Adipocyte (in vitro differentiated cells): ENCODE measurements around the gene KIF1A.
"Not testable (repeated sequence)": the region's sequence is repeated elsewhere in the genome, so short reads cannot be mapped to it uniquely, and the experiment has no call there.

ENCODE experiments used
- DNase-seq: peaks from one replicate; pipeline ENCODE4 v3.0.0-alpha.2; 2015; ENCODE audit warnings: low read depth
- H3K27me3 ChIP-seq: replicated peaks from 2 replicates; pipeline ENCODE4 v1.7.0; 2013; ENCODE audit warnings: mild to moderate bottlenecking, low read length, moderate library complexity; ENCODE audit not compliant: control insufficient read depth, insufficient read depth
- H3K36me3 ChIP-seq: 2 replicates; pipeline ENCODE4 v1.7.0; 2013; ENCODE audit warnings: low read length, mild to moderate bottlenecking, moderate library complexity; ENCODE audit not compliant: control insufficient read depth, insufficient read depth, severe bottlenecking
- H3K4me1 ChIP-seq: 2 replicates; pipeline ENCODE4 v1.7.0; 2013; ENCODE audit warnings: mild to moderate bottlenecking, low read length, moderate library complexity; ENCODE audit not compliant: control insufficient read depth, insufficient read depth
- H3K4me3 ChIP-seq: 2 replicates; pipeline ENCODE4 v1.7.0; 2013; ENCODE audit warnings: mild to moderate bottlenecking, low read length, moderate library complexity
- H3K9ac ChIP-seq: 2 replicates; pipeline ENCODE4 v1.7.0; 2013; ENCODE audit warnings: mild to moderate bottlenecking, low read length, moderate library complexity
- H3K9me3 ChIP-seq: 2 replicates; pipeline ENCODE4 v1.7.0; 2013; ENCODE audit warnings: mild to moderate bottlenecking, low read length, moderate library complexity; ENCODE audit not compliant: control insufficient read depth

KIF1A gene

DNA sequence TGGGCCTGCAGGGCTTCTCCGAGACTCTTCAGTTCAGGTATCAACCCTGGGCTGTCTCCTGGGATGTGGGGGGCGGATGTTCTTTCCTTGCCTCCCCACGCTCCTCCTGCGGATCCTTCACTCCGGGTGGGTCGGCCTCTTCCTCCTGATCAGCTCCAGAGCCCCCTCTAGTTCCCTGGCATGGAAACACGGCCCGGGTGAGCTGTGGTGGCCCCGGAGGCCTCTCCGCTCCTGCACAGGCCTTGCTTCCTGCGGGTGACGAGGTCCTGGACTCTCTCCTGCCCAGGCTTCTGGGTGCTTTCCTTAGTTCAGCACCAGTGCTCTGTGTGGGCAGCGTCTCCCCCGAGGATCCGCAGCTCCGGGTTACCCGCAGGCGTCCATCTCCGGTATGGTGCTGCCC lies 124.4 kb downstream of the KIF1A start:
- H3K9me3 ChIP-seq, H3K4me1 ChIP-seq, H3K4me3 ChIP-seq, H3K36me3 ChIP-seq, DNase-seq, H3K9ac ChIP-seq, H3K27me3 ChIP-seq: not testable (repeated sequence)

DNA sequence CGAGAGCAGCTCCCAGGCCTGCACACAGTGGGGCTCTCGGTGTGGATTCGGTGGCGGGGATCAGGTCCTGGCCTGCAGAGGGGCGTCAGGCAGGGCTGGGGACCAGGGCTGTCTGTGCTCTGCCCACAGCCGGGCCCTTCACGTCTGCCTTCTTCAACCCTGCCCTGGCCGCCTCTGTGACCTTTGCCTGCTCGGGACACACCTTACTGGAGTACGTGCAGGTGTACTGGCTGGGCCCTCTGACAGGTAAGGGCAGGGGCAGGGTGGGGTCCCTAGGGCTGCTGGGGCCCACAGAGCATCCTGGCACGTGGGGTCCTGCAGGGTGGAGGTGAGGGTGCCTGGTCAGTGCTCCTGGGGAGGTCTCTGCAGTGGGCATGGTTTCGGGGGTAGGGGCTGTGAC lies 125.7 kb downstream of the KIF1A start:
- not testable (repeated sequence) for H3K36me3 ChIP-seq, H3K9ac ChIP-seq, H3K9me3 ChIP-seq, DNase-seq, H3K4me3 ChIP-seq, H3K4me1 ChIP-seq, H3K27me3 ChIP-seq

DNA sequence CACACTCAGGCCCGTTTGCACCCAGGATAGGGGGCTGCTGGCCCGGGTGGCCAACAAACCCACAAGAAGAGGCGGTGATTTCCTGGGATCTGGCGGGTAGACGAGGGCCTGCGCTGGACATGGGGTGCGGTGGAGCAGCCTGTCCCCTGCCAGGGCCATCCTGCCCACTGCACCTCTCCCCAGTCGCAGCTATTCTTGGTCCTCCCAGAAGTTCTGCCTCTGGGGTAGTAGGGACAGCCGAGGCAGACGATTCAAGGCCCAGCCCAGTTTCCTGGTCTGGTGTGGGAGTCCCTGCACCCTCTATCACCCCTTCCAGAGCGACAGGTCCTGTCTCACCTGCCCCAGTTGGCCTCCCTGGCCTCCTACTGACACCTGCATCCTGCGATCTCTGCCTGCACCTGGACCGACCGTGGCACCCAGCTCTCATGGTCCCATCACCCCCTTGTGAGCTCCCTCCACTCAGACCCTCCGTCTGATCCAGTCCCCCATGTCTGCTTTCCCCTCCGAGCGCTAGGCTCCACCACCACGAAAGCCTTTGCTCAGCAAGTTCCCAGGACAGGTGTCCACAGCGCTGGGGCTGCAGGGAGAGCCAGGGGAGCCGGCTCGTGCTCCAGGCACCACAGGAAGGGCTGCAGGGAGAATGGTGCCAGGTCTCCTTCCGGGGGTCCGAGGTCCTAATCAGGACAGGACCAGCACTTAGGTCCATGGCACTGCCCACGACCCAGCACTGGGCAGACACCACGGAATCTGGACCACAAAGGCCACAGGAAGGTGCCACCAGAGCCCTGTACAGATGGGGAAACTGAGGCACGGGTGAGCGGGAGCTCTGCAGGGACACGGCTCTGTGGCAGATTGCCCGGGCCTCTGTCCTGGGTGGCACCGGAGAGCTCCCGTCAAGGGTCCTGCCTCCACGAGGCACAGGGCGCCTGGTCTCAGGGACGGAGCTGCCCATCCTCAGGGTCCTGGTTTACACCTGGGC lies 127.1 kb downstream of the KIF1A start:
- DNase-seq, H3K9me3 ChIP-seq, H3K9ac ChIP-seq, H3K36me3 ChIP-seq, H3K4me3 ChIP-seq, H3K27me3 ChIP-seq, H3K4me1 ChIP-seq: not testable (repeated sequence)

DNA sequence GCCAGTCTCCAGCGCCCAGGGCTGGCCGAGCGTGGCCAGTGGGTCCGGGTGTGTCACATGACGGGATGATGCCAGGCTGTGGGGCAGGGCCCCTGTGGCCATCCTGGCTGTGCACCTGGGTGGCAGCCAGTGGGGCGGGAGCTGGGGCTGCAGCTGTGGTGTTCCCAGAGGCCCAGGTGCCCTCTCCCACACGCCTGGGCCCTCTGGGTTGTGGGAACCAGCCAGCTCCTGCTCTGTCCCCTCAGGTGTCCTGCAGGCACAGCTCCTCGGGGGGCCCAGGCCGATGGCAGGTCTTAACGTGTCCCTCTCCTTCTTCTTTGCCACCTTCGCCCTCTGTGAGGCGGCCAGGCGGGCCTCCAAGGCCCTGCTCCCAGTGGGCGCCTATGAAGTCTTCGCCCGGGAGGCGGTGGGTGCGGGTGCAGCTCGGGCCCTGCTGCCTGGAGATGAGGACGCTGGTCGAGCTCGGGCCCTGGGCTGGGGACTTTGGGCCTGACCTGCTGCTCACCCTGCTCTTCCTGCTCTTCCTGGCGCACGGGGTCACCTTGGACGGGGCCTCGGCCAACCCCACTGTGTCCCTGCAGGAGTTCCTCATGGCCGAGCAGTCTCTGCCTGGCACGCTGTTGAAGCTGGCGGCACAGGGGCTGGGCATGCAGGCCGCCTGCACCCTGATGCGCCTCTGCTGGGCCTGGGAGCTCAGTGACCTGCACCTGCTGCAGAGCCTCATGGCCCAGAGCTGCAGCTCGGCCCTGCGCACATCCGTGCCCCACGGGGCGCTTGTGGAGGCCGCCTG lies 128.2 kb downstream of the KIF1A start, which contains the start of gene AQP12A:
TSS of gene AQP12A (plus strand) at position 236 of the 790 bp plus-strand sequence. CDS start at position 284, 48 bp downstream.
- not testable (repeated sequence) for H3K4me1 ChIP-seq, H3K9ac ChIP-seq, H3K9me3 ChIP-seq, DNase-seq, H3K4me3 ChIP-seq, H3K36me3 ChIP-seq, H3K27me3 ChIP-seq

DNA sequence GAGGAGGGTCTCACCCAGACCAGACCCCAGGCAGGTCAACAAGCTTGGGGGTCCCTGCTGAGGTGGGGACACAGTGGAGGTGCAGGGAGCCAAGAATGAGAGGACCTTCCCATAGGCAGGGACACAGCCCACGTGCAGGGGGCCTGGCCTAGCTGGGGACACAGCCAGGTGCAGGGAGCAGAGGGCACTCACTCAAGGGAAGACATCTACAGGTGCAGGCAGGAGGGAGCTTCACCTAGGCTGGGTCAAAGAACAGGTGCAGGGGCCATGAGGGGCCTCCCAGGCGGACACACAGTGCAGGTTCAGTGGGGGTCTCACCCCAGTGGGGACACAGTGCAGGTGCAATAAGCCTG lies 129.0 kb downstream of the KIF1A start:
- not testable (repeated sequence) for H3K9ac ChIP-seq, H3K27me3 ChIP-seq, H3K4me3 ChIP-seq, DNase-seq, H3K4me1 ChIP-seq, H3K9me3 ChIP-seq, H3K36me3 ChIP-seq

DNA sequence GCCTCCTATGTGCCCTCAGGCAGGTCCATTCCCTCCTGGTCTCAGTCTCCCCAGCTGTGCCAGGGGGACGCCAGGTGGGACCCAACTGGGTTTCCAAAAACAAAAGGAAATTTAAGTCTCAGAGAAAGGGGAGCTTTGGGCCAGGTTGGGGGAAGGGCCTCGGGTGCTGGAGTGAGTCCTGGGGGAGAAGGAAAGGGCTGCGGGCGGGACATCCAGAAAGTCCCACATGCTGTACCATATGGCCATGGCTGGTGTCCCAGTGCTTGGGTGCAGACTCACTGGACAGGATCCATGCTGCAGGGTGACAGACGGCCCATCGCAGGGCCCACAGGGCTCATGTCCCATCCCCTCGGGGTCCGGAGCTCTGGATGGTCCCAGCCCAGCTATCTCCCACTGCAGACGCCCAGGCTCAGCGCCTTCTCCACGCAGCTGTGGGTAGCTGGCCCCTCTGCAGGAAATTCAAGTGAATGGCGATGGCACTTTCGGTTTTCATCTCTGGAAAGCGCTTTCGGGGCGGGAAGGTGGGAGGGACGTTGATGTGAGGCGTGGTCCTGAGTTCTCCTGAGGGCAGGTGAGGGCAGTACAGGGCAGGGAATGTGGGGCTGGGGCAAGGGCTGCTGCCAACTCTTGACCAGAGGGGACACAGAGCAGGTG lies 129.5 kb downstream of the KIF1A start:
- H3K9me3 ChIP-seq, H3K27me3 ChIP-seq, H3K4me3 ChIP-seq, H3K36me3 ChIP-seq, H3K4me1 ChIP-seq, DNase-seq, H3K9ac ChIP-seq: not testable (repeated sequence)

DNA sequence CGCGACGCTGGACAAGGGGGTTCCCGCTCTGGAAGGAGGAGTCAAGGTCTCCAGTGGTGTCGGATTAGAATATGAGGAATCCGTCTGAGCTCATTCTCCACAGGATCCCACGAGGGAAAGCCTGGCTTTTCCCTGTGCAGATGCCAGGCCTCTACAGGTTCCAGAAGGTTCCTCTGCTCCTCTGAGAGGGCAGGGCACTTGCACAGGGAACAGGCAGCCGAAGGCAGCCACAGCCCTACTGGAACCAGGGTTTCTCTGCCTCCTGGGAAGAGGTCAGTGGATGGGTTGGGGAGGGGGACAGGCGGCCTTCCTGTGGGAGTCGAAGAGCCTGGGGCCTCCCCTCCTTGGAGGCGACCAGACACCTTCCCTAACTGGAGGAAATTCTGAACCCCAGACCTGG lies 130.0 kb downstream of the KIF1A start:
- H3K4me1 ChIP-seq, result no peaks in the 10 kb centered on the region
- H3K36me3 ChIP-seq, result no peaks in the 10 kb centered on the region
- no peak overlapping the region for H3K9ac ChIP-seq
- peaks cover 8% of the 10 kb centered on the region for H3K27me3 ChIP-seq
- DNase-seq, result no peak
- H3K9me3 ChIP-seq, result no peaks in the 10 kb centered on the region
- no peak overlapping the region for H3K4me3 ChIP-seq

DNA sequence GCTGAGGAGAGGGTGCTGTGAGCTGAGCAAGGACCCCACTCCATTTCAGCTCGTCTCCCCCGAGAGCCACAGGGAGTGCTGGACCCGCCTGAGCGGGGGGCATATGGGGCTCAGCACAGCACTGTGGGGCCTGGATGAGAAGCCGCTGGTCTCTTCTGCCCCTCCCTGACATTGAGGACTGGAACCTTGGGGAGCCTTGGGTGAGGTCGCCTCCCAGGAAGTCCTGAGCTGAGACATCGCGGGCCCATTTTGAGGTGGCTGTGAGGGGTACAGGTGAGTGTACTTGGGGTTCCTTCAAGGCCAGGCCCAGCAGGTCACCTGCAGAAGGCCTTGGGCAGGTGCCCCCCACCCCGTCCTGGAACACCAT lies 131.5 kb downstream of the KIF1A start:
- no peak overlapping the region for H3K9ac ChIP-seq
- H3K4me1 ChIP-seq, result no peaks in the 10 kb centered on the region
- no peak for DNase-seq
- H3K36me3 ChIP-seq, result no peaks in the 10 kb centered on the region
- H3K9me3 ChIP-seq, result no peaks in the 10 kb centered on the region
- H3K27me3 ChIP-seq, result peaks cover 8% of the 10 kb centered on the region
- H3K4me3 ChIP-seq, result no peak overlapping the region

DNA sequence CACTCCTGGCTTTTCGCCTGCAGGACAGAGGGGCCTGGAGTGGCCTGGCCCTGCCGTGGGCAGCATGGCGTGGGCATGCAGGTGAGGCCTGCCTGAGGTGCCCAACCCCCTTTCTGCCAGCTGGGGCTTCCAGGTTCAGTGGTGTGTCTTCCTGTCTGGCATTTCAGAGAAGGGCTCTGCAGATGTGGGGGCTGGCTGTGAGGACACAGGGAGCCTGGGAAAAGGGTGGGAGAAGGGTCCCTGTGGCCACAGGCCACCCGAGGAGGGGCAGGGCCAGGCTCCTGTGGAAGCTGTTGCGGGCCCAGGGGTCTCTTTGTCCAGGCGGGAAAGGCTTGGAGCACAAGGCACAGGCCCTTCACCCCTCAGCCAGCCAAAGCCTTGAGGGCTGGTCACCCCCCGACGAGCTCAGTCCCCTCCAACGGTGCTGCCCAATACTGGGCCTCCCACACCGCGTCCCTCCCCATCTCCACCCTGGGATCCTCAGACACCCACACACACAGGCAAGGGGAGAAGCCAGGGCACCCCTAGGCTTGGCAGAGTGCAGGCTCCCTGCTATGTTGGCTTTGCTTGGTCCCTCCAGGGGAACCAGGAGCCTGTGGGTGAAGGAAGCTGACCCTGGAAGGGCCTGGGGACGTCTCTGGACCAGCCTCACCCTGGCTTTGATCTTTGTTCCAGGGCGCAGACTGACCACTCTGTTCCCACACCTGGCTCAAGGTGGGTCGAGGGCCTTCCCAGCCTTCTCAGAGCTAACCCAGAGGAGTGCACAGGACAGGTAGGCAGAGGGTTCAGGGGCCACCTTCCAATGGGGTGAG lies 132.1 kb downstream of the KIF1A start:
- no peak overlapping the region for H3K4me3 ChIP-seq
- H3K9ac ChIP-seq, result no peak overlapping the region
- no peak for DNase-seq
- H3K36me3 ChIP-seq, result no peaks in the 10 kb centered on the region
- H3K9me3 ChIP-seq, result no peaks in the 10 kb centered on the region
- H3K27me3 ChIP-seq, result peaks cover 8% of the 10 kb centered on the region
- H3K4me1 ChIP-seq, result no peaks in the 10 kb centered on the region

DNA sequence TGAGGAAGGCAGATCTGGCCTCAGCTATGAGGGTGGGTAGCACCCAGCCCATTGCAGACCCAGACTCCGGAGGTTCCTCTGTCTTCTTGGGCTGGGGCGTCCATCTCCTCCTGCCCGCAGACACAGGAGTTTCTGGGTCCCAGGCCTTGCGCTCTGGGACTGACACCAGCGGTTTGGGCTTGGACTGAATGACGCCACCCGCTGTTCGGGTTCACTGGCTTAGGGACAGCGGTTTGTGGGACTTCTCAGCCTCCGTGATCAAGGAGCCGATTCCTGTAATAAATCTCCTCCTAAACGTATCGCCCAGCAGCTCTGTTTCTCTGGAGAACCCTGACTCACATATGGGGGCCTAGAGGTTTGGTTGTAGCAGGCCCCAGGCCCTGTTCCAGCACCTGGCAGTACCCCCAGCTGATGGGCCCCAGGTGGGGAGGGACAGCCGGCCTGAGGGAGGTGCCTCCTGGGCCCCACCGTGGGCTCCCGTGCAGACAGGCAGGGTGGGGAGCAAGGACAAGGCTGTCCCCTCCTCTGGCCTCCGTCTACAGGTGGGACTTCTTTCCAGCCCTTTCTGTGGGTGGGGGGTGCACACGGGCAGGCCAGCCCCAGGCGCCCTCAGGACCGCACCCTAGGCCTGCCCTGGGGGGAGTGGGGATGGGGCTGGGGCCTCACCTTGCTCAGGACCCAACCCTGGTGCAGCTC lies 132.8 kb downstream of the KIF1A start:
- Histone ChIP-seq H3K9me3 (no peaks in the 10 kb centered on the region), H3K4me3 (no peak overlapping the region), H3K9ac (no peak overlapping the region), H3K27me3 (peaks cover 8% of the 10 kb centered on the region), H3K36me3 (no peaks in the 10 kb centered on the region), H3K4me1 (no peaks in the 10 kb centered on the region)
- no peak for DNase-seq
